EL (cell line): ENCODE data around the gene PEX14.

Experiments used
- DNase-seq: peaks from one replicate; pipeline ENCODE4 v3.0.0-alpha.2; 2016

PEX14 gene

GRCh38 chr1:10671622-10672342 is 197.0 kb downstream of the PEX14 start:
- DNase-seq = no peak

GRCh38 chr1:10672343-10673050 is 197.7 kb downstream of the PEX14 start:
- DNase-seq = no peak

- DNase-seq = no peak
These were observed 198.5 kb downstream of the PEX14 start for GRCh38 chr1:10673109-10673711.

- DNase-seq = no peak
These were observed 199.5 kb downstream of the PEX14 start for GRCh38 chr1:10674222-10674621.

GRCh38 chr1:10674700-10675609 is 200.2 kb downstream of the PEX14 start:
- no peak for DNase-seq

- DNase-seq = no peak
These were observed 201.1 kb downstream of the PEX14 start for GRCh38 chr1:10675813-10676212.

- DNase-seq = no peak
These were observed 202.2 kb downstream of the PEX14 start for GRCh38 chr1:10676963-10677362.

GRCh38 chr1:10677491-10678391 is 203.0 kb downstream of the PEX14 start:
- DNase-seq = no peak

GRCh38 chr1:10678402-10678801 is 203.7 kb downstream of the PEX14 start:
- DNase-seq = no peak

GRCh38 chr1:10678852-10679251 is 204.1 kb downstream of the PEX14 start:
- DNase-seq = no peak

GRCh38 chr1:10679496-10680220 is 204.9 kb downstream of the PEX14 start:
- DNase-seq = peak; percentile 68
